Mammary epithelial cell (primary cell): Measurements from ENCODE around the gene RGPD5.
"Not testable (repeated sequence)": the region's sequence is repeated elsewhere in the genome, so short reads cannot be mapped to it uniquely, and the experiment has no call there.

Source experiments
- CTCF ChIP-seq, 2 donors: IDR thresholded peaks in 1 of 2; conservative IDR thresholded peaks in 1 of 2; 2 replicates each; pipeline ENCODE4 v1.5.1; 2011 to 2012; ENCODE audit warnings: inconsistent platforms in 2 of 2, low read length in 2 of 2, mild to moderate bottlenecking in 2 of 2, control low read depth in 1 of 2, low read depth in 1 of 2; ENCODE audit not compliant: insufficient read depth in 1 of 2; ENCODE audit errors: extremely low read depth in 1 of 2
- EZH2 ChIP-seq: IDR thresholded peaks from 2 replicates; pipeline ENCODE4 v1.6.1; 2012; ENCODE audit warnings: low read length, inconsistent platforms, borderline replicate concordance

DNA sequence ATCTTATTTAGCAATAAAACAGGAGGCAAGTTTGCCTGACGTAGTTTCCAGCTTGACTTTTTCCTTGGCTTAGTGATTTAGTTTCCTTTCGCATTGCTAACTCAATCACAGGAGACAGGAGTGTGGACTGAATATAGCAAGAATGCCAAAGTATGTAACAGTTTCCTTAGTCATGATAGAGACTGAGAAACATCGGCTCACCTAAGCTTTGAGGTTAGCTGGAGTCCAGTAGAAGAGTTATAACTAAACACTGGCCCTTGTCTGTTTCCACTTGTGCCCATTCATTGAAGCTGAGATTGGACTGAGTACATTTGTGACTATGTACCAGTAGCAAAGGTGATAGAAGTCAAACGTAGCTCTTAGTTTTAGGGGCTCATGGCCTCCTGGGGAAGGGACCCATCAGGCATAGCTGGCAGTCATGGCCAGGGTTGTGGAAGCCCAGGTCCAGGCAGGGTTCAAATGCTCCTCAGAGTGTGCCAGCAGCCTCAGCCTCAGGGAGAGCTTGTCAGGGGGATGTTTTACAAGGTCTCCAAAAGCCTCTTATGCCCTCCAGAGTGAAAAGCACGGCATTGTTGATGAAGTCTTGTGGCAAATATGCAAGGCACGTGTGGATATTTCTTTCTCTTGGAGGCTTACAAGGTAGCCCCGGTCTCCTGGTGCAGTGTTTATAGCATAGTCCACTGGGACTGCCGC, 103.8 kb downstream of the RGPD5 start:
- TF ChIP-seq CTCF (conservative IDR thresholded peaks at IDR 0.05 in 1 of 2, IDR thresholded peaks at IDR 0.05 in 1 of 2; ENCODE audit: extremely low read depth in 1 of 2, insufficient read depth in 1 of 2, low read depth in 1 of 2, low read length in 2 of 2); EZH2: not testable (repeated sequence)
